LNCaP clone FGC (cell line): ENCODE data around the gene OTOGL.
"Not testable (repeated sequence)": the region's sequence is repeated elsewhere in the genome, so short reads cannot be mapped to it uniquely, and the experiment has no call there.

Experiments used
- DNase-seq: peaks from one replicate; pipeline ENCODE4 v3.0.0-alpha.2; 2011; ENCODE audit warnings: low read depth
- H3K4me3 ChIP-seq: 2 replicates; pipeline ENCODE4 v1.5.1; 2011; ENCODE audit warnings: mild to moderate bottlenecking, low read depth, low read length, control low read depth
- TF ChIP-seq, protein P1 (sequence below): IDR thresholded peaks from 2 replicates; pipeline ENCODE4 v1.5.1; 2012; ENCODE audit warnings: mild to moderate bottlenecking; ENCODE audit not compliant: control insufficient read depth, insufficient read depth; ENCODE audit errors: extremely low read depth

Gene OTOGL

GRCh38 chr12:80059102-80059501, 40.2 kb upstream of the OTOGL start:
- TF ChIP-seq, protein P1, sequence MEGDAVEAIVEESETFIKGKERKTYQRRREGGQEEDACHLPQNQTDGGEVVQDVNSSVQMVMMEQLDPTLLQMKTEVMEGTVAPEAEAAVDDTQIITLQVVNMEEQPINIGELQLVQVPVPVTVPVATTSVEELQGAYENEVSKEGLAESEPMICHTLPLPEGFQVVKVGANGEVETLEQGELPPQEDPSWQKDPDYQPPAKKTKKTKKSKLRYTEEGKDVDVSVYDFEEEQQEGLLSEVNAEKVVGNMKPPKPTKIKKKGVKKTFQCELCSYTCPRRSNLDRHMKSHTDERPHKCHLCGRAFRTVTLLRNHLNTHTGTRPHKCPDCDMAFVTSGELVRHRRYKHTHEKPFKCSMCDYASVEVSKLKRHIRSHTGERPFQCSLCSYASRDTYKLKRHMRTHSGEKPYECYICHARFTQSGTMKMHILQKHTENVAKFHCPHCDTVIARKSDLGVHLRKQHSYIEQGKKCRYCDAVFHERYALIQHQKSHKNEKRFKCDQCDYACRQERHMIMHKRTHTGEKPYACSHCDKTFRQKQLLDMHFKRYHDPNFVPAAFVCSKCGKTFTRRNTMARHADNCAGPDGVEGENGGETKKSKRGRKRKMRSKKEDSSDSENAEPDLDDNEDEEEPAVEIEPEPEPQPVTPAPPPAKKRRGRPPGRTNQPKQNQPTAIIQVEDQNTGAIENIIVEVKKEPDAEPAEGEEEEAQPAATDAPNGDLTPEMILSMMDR: no peak
- no peak overlapping the region for H3K4me3 ChIP-seq
- DNase-seq: no peak

- TF ChIP-seq, protein P1: no peak
- no peak for DNase-seq
- H3K4me3 ChIP-seq: no peak overlapping the region
Observed at GRCh38 chr12:80059875-80060274, 39.5 kb upstream of the OTOGL start.

- TF ChIP-seq, protein P1: no peak
- no peak for DNase-seq
- H3K4me3 ChIP-seq: no peak overlapping the region
Observed at GRCh38 chr12:80064269-80064668, 35.1 kb upstream of the OTOGL start.

- no peak overlapping the region for H3K4me3 ChIP-seq
- TF ChIP-seq, protein P1: no peak
- peak; percentile 10 for DNase-seq
Observed at GRCh38 chr12:80064951-80065350, 34.4 kb upstream of the OTOGL start.

- DNase-seq: no peak
- TF ChIP-seq, protein P1: no peak
- H3K4me3 ChIP-seq: no peak overlapping the region
Observed at GRCh38 chr12:80068173-80068572, 31.2 kb upstream of the OTOGL start.

DNA sequence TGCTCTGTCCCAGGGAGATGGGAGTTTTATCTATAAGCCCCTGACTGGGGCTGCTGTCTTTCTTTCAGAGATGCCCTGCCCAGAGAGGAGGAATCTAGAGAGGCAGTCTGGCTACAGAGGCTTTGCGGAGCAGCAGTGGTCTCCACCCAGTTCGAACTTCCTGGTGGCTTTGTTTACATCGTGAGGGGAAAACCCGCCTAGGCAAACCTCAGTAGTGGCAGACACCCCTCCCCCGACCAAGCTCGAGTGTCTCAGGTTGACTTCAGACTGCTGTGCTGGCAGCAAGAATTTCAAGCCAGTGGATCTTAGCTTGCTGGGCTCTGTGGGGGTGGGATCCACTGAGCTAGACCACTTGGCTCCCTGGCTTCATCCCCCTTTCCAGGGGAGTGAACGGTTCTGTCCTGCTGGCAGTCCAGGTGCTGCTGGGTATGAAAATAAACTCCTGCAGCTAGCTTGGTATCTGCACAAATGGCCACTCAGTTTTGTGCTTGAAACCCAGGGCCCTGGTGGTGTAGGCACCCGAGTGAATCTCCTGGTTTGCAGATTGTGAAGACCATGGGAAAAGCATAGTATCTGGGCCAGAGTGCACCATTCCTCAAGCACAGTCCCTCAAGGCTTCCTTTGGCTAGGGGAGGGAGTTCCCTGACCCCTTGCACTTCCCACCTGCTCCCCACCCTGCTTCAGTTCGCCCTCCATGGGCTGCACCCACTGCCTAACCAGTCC, 15.3 kb upstream of the OTOGL start:
- not testable (repeated sequence) for DNase-seq, H3K4me3 ChIP-seq

- DNase-seq: no peak
- no peak overlapping the region for H3K4me3 ChIP-seq
- TF ChIP-seq, protein P1: no peak
Observed at GRCh38 chr12:80086025-80086424, 13.3 kb upstream of the OTOGL start.
